Ishikawa (cell line): ENCODE measurements around the gene SDK1.

Experiments used
- CEBPB ChIP-seq: IDR thresholded peaks from 2 replicates; pipeline ENCODE4 v1.6.1; 2012
- REST ChIP-seq: IDR thresholded peaks from 2 replicates; pipeline ENCODE4 v1.6.1; 2012; ENCODE audit warnings: low read depth, mild to moderate bottlenecking
- TAF1 ChIP-seq: IDR thresholded peaks from 2 replicates; pipeline ENCODE4 v1.6.1; 2012; ENCODE audit warnings: low read depth, mild to moderate bottlenecking
- YY1 ChIP-seq: IDR thresholded peaks from 2 replicates; pipeline ENCODE4 v1.6.1; 2012; ENCODE audit warnings: low read depth

GRCh38 chr7:3918576-3918975 is 617.5 kb downstream of the SDK1 start:
- TF ChIP-seq REST (no peak), CEBPB (no peak), YY1 (no peak), TAF1 (no peak)
